OCI-LY7 (cell line): Measurements from ENCODE around the gene SLC25A23. TPM values are rescaled to one million over a fixed set of nuclear protein-coding genes. Genes with fewer than 3 reads are reported as not detected.

ENCODE experiments used
- BruUV-seq: library from RNA; stranded (reverse); fragments of 400-500 nt; replicated peaks from 2 replicates; lab custom pipeline; 2021; lab: Mats Ljungman, UMichigan
- CTCF ChIA-PET: fragments of 300-600 bp; sonication (Branson Sonifier 250); formaldehyde crosslinking; loops from one replicate; lab custom pipeline; 2022; ENCODE audit warnings: antibody characterized with exemption; ENCODE audit not compliant: unreplicated experiment; lab: Charles Lee
- POLR2A ChIA-PET: fragments of 300-600 bp; sonication (Branson Sonifier 250); formaldehyde crosslinking; loops from one replicate; lab custom pipeline; 2022; ENCODE audit warnings: antibody characterized with exemption; lab: Charles Lee
- DNase-seq: peaks from one replicate; pipeline ENCODE4 v3.0.0-alpha.2; 2015; ENCODE audit warnings: low spot score
- H2AFZ ChIP-seq: fragments of 200-600 bp; sonication (generic), shearing (Covaris generic); 2 replicates; pipeline ENCODE4 v1.6.1; 2014; ENCODE audit warnings: mild to moderate bottlenecking, antibody characterized with exemption, low read length, moderate library complexity
- H3K27ac ChIP-seq: fragments of 200-600 bp; sonication (generic); 2 replicates; pipeline ENCODE4 v1.5.1; 2014; ENCODE audit warnings: mixed run types, low read depth, mild to moderate bottlenecking, moderate library complexity, low read length, inconsistent platforms; ENCODE audit not compliant: poor library complexity, severe bottlenecking
- H3K36me3 ChIP-seq: fragments of 200-600 bp; sonication (generic); 2 replicates; pipeline ENCODE4 v1.6.1; 2014; ENCODE audit warnings: mild to moderate bottlenecking, antibody characterized with exemption, low read length, moderate library complexity, mixed read lengths; ENCODE audit not compliant: insufficient read depth
- H3K4me1 ChIP-seq: fragments of 200-600 bp; sonication (generic); 2 replicates; pipeline ENCODE4 v1.5.1; 2014; ENCODE audit warnings: mild to moderate bottlenecking, low read length; ENCODE audit not compliant: insufficient read depth, poor library complexity, severe bottlenecking
- H3K4me2 ChIP-seq: fragments of 200-600 bp; sonication (generic); 2 replicates; pipeline ENCODE4 v1.6.1; 2014; ENCODE audit warnings: mild to moderate bottlenecking, low read length
- H3K4me3 ChIP-seq: fragments of 200-600 bp; sonication (generic); 2 replicates; pipeline ENCODE4 v1.5.1; 2014; ENCODE audit warnings: mild to moderate bottlenecking, low read depth, low read length; ENCODE audit not compliant: poor library complexity, severe bottlenecking
- H3K79me2 ChIP-seq: fragments of 200-600 bp; sonication (generic); 2 replicates; pipeline ENCODE4 v1.6.1; 2016; ENCODE audit warnings: low read depth, mild to moderate bottlenecking, low read length, moderate library complexity, mixed read lengths; ENCODE audit not compliant: insufficient read depth
- H3K9me2 ChIP-seq: fragments of 200-600 bp; sonication (generic); 2 replicates; pipeline ENCODE4 v1.6.1; 2016; ENCODE audit warnings: mild to moderate bottlenecking, low read length, mixed read lengths; ENCODE audit not compliant: insufficient read depth
- H3K9me3 ChIP-seq: fragments of 200-600 bp; sonication (generic); 2 replicates; pipeline ENCODE4 v1.6.1; 2014; ENCODE audit warnings: mild to moderate bottlenecking, mixed run types, low read length, mixed read lengths
- H4K20me1 ChIP-seq: fragments of 200-600 bp; sonication (generic); 2 replicates; pipeline ENCODE4 v1.6.1; 2014; ENCODE audit warnings: mild to moderate bottlenecking, antibody characterized with exemption, low read length, moderate library complexity, mixed read lengths; ENCODE audit not compliant: insufficient read depth
- CTCF ChIP-seq: fragments of 200-600 bp; sonication (generic); conservative IDR thresholded peaks from 2 replicates; pipeline ENCODE4 v1.5.1; 2014; ENCODE audit warnings: mild to moderate bottlenecking, antibody characterized with exemption, low read length, moderate library complexity, mixed read lengths
- EZH2phosphoT487 ChIP-seq: fragments of 200-600 bp; sonication (generic); IDR thresholded peaks from 2 replicates; pipeline ENCODE4 v1.6.1; 2018; ENCODE audit warnings: low read depth, borderline replicate concordance, mild to moderate bottlenecking, mixed run types, antibody characterized with exemption, low read length, moderate library complexity, mixed read lengths
- intact Hi-C: fragments of 100-400 bp; cut with micrococcal nuclease; formaldehyde crosslinking; loops from one replicate; pipeline ENCODE4 v1.10.0; 2022; ENCODE audit not compliant: unreplicated experiment
- total RNA-seq, 2 experiments: library from RNA; depleted of rRNA in 1 of 2; stranded (reverse); fragments of >200 nt in 1 of 2; shearing (Covaris generic) in 1 of 2; gene quantifications; 2 replicates each; pipeline ENCODE4 v1.2.3, GENCODE V29; 2014 to 2022

The SLC25A23 gene
- total RNA-seq, 2 experiments from 2014 or later: 50.9 to 65.7 TPM

GRCh38 chr19:6413721-6414643 is 45.6 kb downstream of the SLC25A23 start:
- Histone ChIP-seq H3K36me3 (peaks cover 68% of the 10 kb centered on the region), H3K9me3 (no peaks in the 10 kb centered on the region), H3K79me2 (no peaks in the 10 kb centered on the region), H4K20me1 (peaks cover under 1% of the 10 kb centered on the region; the same call in 1 of the 2 replicates), H3K9me2 (no peaks in the 10 kb centered on the region), H3K4me1 (no peaks in the 10 kb centered on the region), H3K4me3 (no peak overlapping the region), H3K4me2 (no peak overlapping the region), H3K27ac (no peak overlapping the region), H2AFZ (no peak overlapping the region)
- no peak for DNase-seq
- POLR2A ChIA-PET: no interaction called here
- intact Hi-C loops: no loop called here
- no peak for TF ChIP-seq CTCF
- no peak for TF ChIP-seq EZH2phosphoT487
- CTCF ChIA-PET: no interaction called here
- TSS peak; percentile 88 for BruUV-seq

- Histone ChIP-seq H2AFZ (no peak overlapping the region), H3K36me3 (peaks cover 62% of the 10 kb centered on the region), H3K9me3 (no peaks in the 10 kb centered on the region), H3K79me2 (no peaks in the 10 kb centered on the region), H3K27ac (no peak overlapping the region), H3K4me2 (no peak overlapping the region), H3K4me1 (no peaks in the 10 kb centered on the region), H4K20me1 (no peaks in the 10 kb centered on the region; the same call in 1 of the 2 replicates), H3K4me3 (no peak overlapping the region), H3K9me2 (no peaks in the 10 kb centered on the region)
- BruUV-seq: no TSS peak
- DNase-seq: no peak
- POLR2A ChIA-PET: no interaction called here
- CTCF ChIA-PET: no interaction called here
- intact Hi-C loops: no loop called here
- TF ChIP-seq CTCF (no peak), EZH2phosphoT487 (no peak)
Observed at GRCh38 chr19:6413291-6413690, 46.3 kb downstream of the SLC25A23 start.

DNA sequence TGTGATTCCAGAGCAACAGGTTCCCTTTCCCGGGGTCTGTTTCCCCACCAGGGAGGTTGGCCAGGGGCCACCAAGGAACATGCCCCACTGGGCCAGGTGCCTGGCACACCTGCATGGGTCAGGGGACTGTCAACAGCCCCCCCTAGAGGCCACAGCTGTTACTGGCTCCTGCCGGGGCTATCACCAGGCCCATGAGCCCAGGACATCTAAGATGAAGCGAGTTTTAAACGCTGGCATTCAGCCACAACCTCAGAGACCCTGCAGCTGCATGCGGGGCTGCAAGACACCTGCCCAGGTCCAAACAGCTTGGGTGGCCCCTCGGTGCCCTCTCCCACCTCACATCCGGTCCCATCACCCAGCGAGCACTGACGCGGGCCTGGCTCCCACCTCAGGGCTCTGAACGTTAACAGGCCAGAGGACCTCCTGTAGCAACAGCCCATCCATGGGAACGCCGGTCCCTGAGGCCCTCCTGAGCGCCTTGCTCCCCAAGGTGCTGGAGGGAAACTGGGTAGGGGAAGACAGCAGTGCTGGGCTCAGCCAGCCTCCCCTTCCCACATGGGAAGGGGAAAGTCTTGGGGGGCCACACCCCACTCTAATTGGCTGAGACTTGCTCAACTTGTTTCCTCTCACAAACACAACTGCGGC is 47.0 kb downstream of the SLC25A23 start:
- Histone ChIP-seq H2AFZ (no peak overlapping the region), H4K20me1 (no peaks in the 10 kb centered on the region), H3K4me1 (no peaks in the 10 kb centered on the region), H3K36me3 (peaks cover 54% of the 10 kb centered on the region), H3K4me3 (no peak overlapping the region), H3K79me2 (no peaks in the 10 kb centered on the region), H3K9me3 (no peaks in the 10 kb centered on the region), H3K9me2 (no peaks in the 10 kb centered on the region), H3K27ac (no peak overlapping the region), H3K4me2 (no peak overlapping the region)
- peak; percentile 85 for TF ChIP-seq CTCF
- no peak for TF ChIP-seq EZH2phosphoT487
- POLR2A ChIA-PET: no interaction called here
- intact Hi-C loops: no loop called here
- peak; percentile 60 for DNase-seq
- CTCF ChIA-PET: no interaction called here
- BruUV-seq: no TSS peak
